Common myeloid progenitor, CD34-positive (primary cell): ENCODE data around the gene IDI2.
"Not testable (repeated sequence)": the region's sequence is repeated elsewhere in the genome, so short reads cannot be mapped to it uniquely, and the experiment has no call there.

Experiments used
- CTCF ChIA-PET: fragments of 350-600 bp; sonication (Branson Sonifier 250); formaldehyde crosslinking; loops from one replicate; lab custom pipeline; 2021; ENCODE audit warnings: antibody characterized with exemption; lab: Charles Lee
- POLR2A ChIA-PET: fragments of 350-600 bp; sonication (Branson Sonifier 250); formaldehyde crosslinking; loops from one replicate; lab custom pipeline; 2021; ENCODE audit warnings: antibody characterized with exemption; lab: Charles Lee
- DNase-seq, 3 donors: peaks; one replicate each; pipeline versions ENCODE4 v3.0.0 to v3.0.0-alpha.2; 2013
- H3K27ac ChIP-seq, 2 experiments: 1 replicate in 1 of 2; 2 replicates in 1 of 2; pipeline ENCODE4 v1.7.0; 2013; ENCODE audit warnings: inconsistent platforms in 2 of 2, low read length in 2 of 2, mild to moderate bottlenecking in 2 of 2, low read depth in 1 of 2, moderate library complexity in 1 of 2; ENCODE audit not compliant: severe bottlenecking in 2 of 2, insufficient read depth in 1 of 2, poor library complexity in 1 of 2
- H3K27me3 ChIP-seq, 5 experiments: replicated peaks in 2 of 5; 1 replicate in 3 of 5; 2 replicates in 2 of 5; pipeline versions ENCODE4 v1.6.1 to v1.7.0; 2013; ENCODE audit warnings: low read length in 4 of 5, mild to moderate bottlenecking in 2 of 5, moderate library complexity in 2 of 5, inconsistent platforms in 1 of 5; ENCODE audit not compliant: insufficient read depth in 5 of 5, control insufficient read depth in 4 of 5
- H3K36me3 ChIP-seq, 4 experiments: 1 replicate in 2 of 4; 2 replicates in 2 of 4; pipeline versions ENCODE4 v1.6.1 to v1.7.0; 2013; ENCODE audit warnings: low read length in 3 of 4, control low read depth in 1 of 4, mild to moderate bottlenecking in 1 of 4; ENCODE audit not compliant: control insufficient read depth in 4 of 4, insufficient read depth in 4 of 4
- H3K4me1 ChIP-seq, 4 experiments: 1 replicate in 3 of 4; 2 replicates in 1 of 4; pipeline versions ENCODE4 v1.6.1 to v1.7.1; 2013; ENCODE audit warnings: low read length in 3 of 4, mild to moderate bottlenecking in 3 of 4, control low read depth in 1 of 4, inconsistent platforms in 1 of 4, moderate library complexity in 1 of 4; ENCODE audit not compliant: control insufficient read depth in 4 of 4, insufficient read depth in 4 of 4; ENCODE audit errors: control extremely low read depth in 1 of 4
- H3K4me3 ChIP-seq, 7 experiments: 1 replicate in 4 of 7; 2 replicates in 3 of 7; pipeline versions ENCODE4 v1.5.1 to v1.7.0; 2013; ENCODE audit warnings: mild to moderate bottlenecking in 7 of 7, low read length in 6 of 7, moderate library complexity in 6 of 7, inconsistent platforms in 2 of 7, low read depth in 2 of 7, control low read depth in 1 of 7; ENCODE audit not compliant: insufficient read depth in 4 of 7, control insufficient read depth in 1 of 7; ENCODE audit errors: extremely low read depth in 1 of 7
- H3K9me3 ChIP-seq, 5 experiments: 1 replicate in 4 of 5; 2 replicates in 1 of 5; pipeline versions ENCODE4 v1.6.1 to v1.7.1; 2013; ENCODE audit warnings: low read length in 4 of 5, mild to moderate bottlenecking in 2 of 5, inconsistent platforms in 1 of 5, low read depth in 1 of 5, moderate library complexity in 1 of 5; ENCODE audit not compliant: control insufficient read depth in 4 of 5, insufficient read depth in 2 of 5; ENCODE audit errors: control extremely low read depth in 1 of 5
- WGBS: methylation state at CpG from one replicate; pipeline ENCODE4 v1.1.5; 2013; ENCODE audit not compliant: insufficient coverage; 5-methylcytosine and 5-hydroxymethylcytosine counted together

The IDI2 gene

DNA sequence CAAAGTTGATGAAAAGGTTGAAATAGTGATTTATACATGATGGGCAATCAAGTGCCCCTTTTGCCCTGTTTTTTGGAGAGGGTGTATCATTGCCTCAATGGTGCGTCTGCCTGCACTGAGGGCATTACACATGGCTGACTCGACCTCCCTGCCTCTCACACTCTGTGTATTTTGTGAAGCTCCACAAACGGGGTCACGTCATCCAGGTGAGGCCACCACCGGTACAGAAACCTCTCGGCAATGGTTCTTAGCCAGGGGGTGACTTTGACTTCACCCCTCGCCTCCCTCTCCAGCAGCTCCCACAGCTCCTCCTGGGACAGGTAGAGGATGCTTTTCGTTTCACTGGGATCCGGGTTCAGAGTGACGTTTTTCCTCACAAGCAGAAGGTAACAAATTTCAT, 6.3 kb downstream of the IDI2 start:
- H3K36me3 ChIP-seq: peaks cover 18 to 59% (median 39%) of the 10 kb centered on the region in 4 experiments

DNA sequence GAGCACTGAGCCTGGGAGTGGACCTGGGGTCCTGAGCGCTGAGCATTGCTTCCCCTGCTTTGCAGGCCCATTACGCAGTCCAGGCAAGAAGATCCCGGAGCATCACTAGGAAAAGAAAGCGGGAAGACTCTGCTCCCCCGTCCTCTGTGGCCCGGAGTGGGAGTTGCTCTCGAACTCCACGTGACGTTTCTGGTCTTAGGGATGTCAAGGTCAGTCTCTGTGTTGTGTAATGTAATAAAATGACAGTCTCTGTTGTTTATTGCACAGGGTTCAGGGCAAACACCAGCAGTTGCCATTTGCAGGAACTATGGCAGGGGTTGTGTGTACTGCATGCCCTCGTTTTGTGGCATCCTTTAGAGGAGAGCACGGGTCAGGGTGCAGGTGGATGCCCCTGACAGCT, 10.0 kb downstream of the IDI2 start:
- CTCF ChIA-PET: interaction anchor here (0.6 to 1.1 kb wide), 3 partner anchors 20 to 131 kb away, joined by 3 read pairs; partner anchors contain the start of gene WDR37
- WGBS: 96% methylated on average over 11 of the region's 11 CpGs
- Histone ChIP-seq H3K27me3 (no peaks in the 10 kb centered on the region), H3K27ac (no peak overlapping the region), H3K36me3 (peaks cover 36 to 83% (median 66%) of the 10 kb centered on the region in 4 experiments), H3K4me1 (no peaks in the 10 kb centered on the region), H3K4me3 (no peak overlapping the region), H3K9me3 (no peaks in the 10 kb centered on the region)
- no peak for DNase-seq
- POLR2A ChIA-PET: no interaction called here

More for the DNA sequence above, 6.3 kb downstream of the IDI2 start:
- Histone ChIP-seq H3K27me3 (no peaks in the 10 kb centered on the region), H3K27ac (no peak overlapping the region), H3K4me3 (no peak overlapping the region), H3K9me3 (no peaks in the 10 kb centered on the region), H3K4me1 (no peaks in the 10 kb centered on the region)
- no peak for DNase-seq
- WGBS: 94% methylated on average over 9 of the region's 10 CpGs
- POLR2A ChIA-PET: no interaction called here
- CTCF ChIA-PET: interaction anchor here (2.5 kb wide), 1 partner anchor 10 kb away, joined by 6 read pairs; no protein-coding TSS in a partner anchor

- Histone ChIP-seq H3K36me3 (peaks cover 34 to 91% (median 69%) of the 10 kb centered on the region in 4 experiments), H3K27ac (no peak overlapping the region), H3K4me1 (no peaks in the 10 kb centered on the region), H3K27me3 (no peaks in the 10 kb centered on the region), H3K9me3 (no peaks in the 10 kb centered on the region), H3K4me3 (no peak overlapping the region)
- WGBS: 99% methylated on average over 15 of the region's 16 CpGs
- DNase-seq: no peak
- ChIA-PET POLR2A (interaction anchor here (0.5 kb wide), 1 partner anchor 85 kb away, joined by 5 read pairs; no protein-coding TSS in a partner anchor), CTCF (no interaction called here)
These were observed 14.0 kb downstream of the IDI2 start for GRCh38 chr10:1011696-1012095.

DNA sequence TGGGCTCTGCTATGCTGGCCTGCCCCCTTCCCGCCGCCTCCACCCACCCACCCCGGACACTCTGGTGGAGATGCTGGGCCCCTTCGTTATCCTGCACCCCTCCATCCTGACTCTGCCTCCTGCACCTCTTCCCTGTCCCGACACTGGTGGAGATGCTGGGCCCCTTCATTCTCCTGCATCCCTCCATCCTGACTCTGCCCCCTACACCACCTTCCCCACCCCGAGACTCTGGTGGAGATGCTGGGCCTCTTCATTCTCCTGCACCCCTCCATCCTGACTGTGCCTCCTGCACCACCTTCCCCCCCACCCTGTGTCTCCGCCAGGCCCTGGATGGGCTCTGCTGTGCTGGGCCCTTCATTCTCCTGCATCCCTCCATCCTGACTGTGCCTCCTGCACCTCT, 15.0 kb downstream of the IDI2 start:
- Histone ChIP-seq H3K9me3 (no peaks in the 10 kb centered on the region), H3K27ac (no peak overlapping the region), H3K4me3 (no peak overlapping the region), H3K36me3 (peaks cover 31 to 89% (median 70%) of the 10 kb centered on the region in 4 experiments), H3K27me3 (no peaks in the 10 kb centered on the region), H3K4me1 (no peaks in the 10 kb centered on the region)
- POLR2A ChIA-PET: no interaction called here
- WGBS: 95% methylated on average over 5 of the region's 7 CpGs
- CTCF ChIA-PET: no interaction called here
- DNase-seq: no peak

DNA sequence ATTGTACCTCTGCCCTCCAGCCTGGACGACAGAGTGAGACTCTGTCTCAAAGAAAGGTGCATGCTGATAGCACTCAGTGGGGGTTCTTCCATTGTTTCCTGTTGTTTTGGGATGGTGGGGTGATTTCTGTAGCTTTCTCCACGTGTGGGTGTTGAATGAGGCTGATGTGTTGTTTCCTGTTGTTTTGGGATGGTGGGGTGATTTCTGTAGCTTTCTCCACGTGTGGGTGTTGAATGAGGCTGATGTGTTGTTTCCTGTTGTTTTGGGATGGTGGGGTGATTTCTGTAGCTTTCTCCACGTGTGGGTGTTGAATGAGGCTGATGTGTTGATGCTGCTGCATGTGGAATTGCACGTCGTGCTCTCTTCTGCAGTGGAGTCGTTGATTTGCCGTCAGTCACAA, 15.7 kb downstream of the IDI2 start:
- H3K4me3 ChIP-seq, H3K27me3 ChIP-seq, H3K4me1 ChIP-seq, H3K9me3 ChIP-seq, CTCF ChIA-PET, DNase-seq, H3K27ac ChIP-seq: not testable (repeated sequence)
- 92% methylated on average over 3 of the region's 8 CpGs for WGBS
- peaks cover 34 to 91% (median 73%) of the 10 kb centered on the region in 4 experiments for H3K36me3 ChIP-seq
- POLR2A ChIA-PET: interaction anchor here (0.7 kb wide), 1 partner anchor 35 kb away, joined by 4 read pairs; no protein-coding TSS in a partner anchor

DNA sequence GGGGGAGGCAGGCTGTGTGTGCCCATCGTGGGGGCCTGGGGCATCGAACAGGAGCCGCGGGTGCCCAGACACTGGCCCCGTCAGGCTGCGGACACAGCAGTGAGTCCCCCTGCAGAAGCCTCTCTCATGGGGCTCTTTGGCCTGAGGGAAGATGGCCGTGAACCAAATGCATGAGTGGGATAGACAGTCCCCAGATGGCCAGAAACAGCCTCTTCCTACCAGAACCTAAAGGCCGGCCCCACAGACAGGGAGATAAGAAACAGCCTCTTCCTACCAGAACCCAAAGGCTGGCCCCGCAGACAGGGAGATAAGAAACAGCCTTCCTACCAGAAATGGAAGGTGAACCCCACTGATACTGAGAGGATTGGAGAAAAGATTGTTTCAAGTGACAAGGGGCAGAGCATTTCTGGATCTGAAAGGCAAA, 16.6 kb downstream of the IDI2 start:
- Histone ChIP-seq H3K4me1 (no peaks in the 10 kb centered on the region), H3K27me3 (no peaks in the 10 kb centered on the region), H3K9me3 (peaks cover 0 to 3% (median 0%) of the 10 kb centered on the region in 5 experiments), H3K36me3 (peaks cover 42 to 93% (median 76%) of the 10 kb centered on the region in 4 experiments), H3K4me3 (no peak overlapping the region), H3K27ac (no peak overlapping the region)
- ChIA-PET POLR2A (interaction anchor here (0.7 kb wide), 1 partner anchor 36 kb away, joined by 4 read pairs; no protein-coding TSS in a partner anchor), CTCF (no interaction called here)
- 97% methylated on average over 8 of the region's 9 CpGs for WGBS
- DNase-seq: no peak

DNA sequence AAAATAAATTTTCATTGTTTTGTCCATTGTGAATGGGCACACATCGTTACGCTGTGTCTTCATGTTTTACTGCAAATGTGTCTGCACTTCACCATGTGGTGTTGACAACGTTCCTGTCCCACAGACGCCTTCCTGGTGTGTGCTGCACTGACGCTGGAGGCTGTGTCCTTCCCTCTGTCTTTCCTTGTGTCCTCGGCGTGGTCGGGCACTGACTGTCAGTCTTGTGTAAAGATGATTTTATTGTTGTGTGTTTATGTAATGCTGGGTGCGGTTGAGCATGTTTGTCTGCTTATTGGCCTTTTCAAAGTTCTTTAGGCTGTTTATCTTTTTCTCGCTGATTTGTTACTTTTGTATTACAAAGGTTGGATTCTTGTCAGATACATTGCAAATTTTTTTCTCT, 18.1 kb downstream of the IDI2 start:
- ChIA-PET POLR2A (no interaction called here), CTCF (no interaction called here)
- H3K9me3 ChIP-seq: peaks cover 2 to 16% (median 4%) of the 10 kb centered on the region in 5 experiments
- peaks cover 47 to 97% (median 81%) of the 10 kb centered on the region in 4 experiments for H3K36me3 ChIP-seq
- no peak overlapping the region for H3K27ac ChIP-seq
- WGBS: 96% methylated on average over 8 of the region's 10 CpGs
- no peak for DNase-seq
- no peaks in the 10 kb centered on the region for H3K4me1 ChIP-seq
- no peaks in the 10 kb centered on the region for H3K27me3 ChIP-seq
- no peak overlapping the region for H3K4me3 ChIP-seq
